Activated naive CD4-positive, alpha-beta T cell treated with anti-CD3 and anti-CD28 coated beads, Interleukin-2, amount 10 ng/mL, durations not matched to agents 7 days and 5 days (primary cell): Measurements from ENCODE around the gene MBNL2.

Experiments
- CTCF ChIA-PET: fragments of 350-600 bp; sonication (Branson Sonifier 250); formaldehyde crosslinking; loops from one replicate; lab custom pipeline; 2021; ENCODE audit warnings: antibody characterized with exemption; lab: Charles Lee
- DNase-seq: peaks from one replicate; pipeline ENCODE4 v3.0.0-alpha.2; 2020
- H3K27ac Mint-ChIP-seq: one replicate; pipeline ENCODE4 v1.8.0; 2021; ENCODE audit warnings: mild to moderate bottlenecking, moderate library complexity, mixed read lengths
- H3K27me3 Mint-ChIP-seq: one replicate; pipeline ENCODE4 v1.8.0; 2021; ENCODE audit warnings: mild to moderate bottlenecking, mixed read lengths
- H3K36me3 Mint-ChIP-seq: one replicate; pipeline ENCODE4 v1.8.0; 2021; ENCODE audit warnings: mixed read lengths
- H3K4me1 Mint-ChIP-seq: one replicate; pipeline ENCODE4 v1.8.0; 2021; ENCODE audit warnings: mixed read lengths
- H3K4me3 Mint-ChIP-seq: one replicate; pipeline ENCODE4 v1.8.0; 2021; ENCODE audit warnings: mild to moderate bottlenecking, moderate library complexity, mixed read lengths
- H3K9me3 Mint-ChIP-seq: one replicate; pipeline ENCODE4 v1.8.0; 2021; ENCODE audit warnings: mixed read lengths

Gene MBNL2

GRCh38 chr13:97272526-97272925 lies 50.4 kb downstream of the MBNL2 start:
- H3K4me1 Mint-ChIP-seq = no peaks in the 10 kb centered on the region
- H3K4me3 Mint-ChIP-seq = no peak overlapping the region
- no peak for DNase-seq
- CTCF ChIA-PET = no interaction called here
- H3K27me3 Mint-ChIP-seq = no peaks in the 10 kb centered on the region
- peaks cover 17% of the 10 kb centered on the region for H3K36me3 Mint-ChIP-seq
- no peak overlapping the region for H3K27ac Mint-ChIP-seq
- H3K9me3 Mint-ChIP-seq = no peaks in the 10 kb centered on the region

DNA sequence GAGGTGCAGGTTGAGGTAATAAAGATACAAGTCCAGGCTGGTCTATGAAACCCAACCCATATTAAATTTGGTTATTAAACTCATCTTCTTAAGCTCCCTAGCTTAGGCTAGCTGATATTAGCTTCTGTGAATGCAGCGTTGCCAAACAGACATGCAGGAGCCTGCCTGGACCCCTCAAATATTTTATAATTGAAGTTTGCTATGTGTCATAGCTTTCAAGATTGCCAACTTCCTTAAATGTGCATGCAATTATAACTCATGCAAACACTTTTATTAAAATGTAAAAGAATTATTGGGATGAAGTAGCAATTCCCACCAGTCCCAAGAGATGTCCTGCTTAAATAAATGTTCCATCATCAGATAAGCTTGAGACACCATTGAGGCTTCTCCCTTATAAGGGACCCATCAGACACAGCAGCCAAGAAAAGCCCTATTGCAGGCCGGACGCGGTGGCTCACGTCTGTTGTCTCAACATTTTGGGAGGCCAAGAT lies 51.3 kb downstream of the MBNL2 start:
- no peaks in the 10 kb centered on the region for H3K4me1 Mint-ChIP-seq
- no peak for DNase-seq
- H3K36me3 Mint-ChIP-seq = peaks cover 17% of the 10 kb centered on the region
- CTCF ChIA-PET = no interaction called here
- H3K4me3 Mint-ChIP-seq = no peak overlapping the region
- no peaks in the 10 kb centered on the region for H3K9me3 Mint-ChIP-seq
- H3K27me3 Mint-ChIP-seq = no peaks in the 10 kb centered on the region
- no peak overlapping the region for H3K27ac Mint-ChIP-seq

DNA sequence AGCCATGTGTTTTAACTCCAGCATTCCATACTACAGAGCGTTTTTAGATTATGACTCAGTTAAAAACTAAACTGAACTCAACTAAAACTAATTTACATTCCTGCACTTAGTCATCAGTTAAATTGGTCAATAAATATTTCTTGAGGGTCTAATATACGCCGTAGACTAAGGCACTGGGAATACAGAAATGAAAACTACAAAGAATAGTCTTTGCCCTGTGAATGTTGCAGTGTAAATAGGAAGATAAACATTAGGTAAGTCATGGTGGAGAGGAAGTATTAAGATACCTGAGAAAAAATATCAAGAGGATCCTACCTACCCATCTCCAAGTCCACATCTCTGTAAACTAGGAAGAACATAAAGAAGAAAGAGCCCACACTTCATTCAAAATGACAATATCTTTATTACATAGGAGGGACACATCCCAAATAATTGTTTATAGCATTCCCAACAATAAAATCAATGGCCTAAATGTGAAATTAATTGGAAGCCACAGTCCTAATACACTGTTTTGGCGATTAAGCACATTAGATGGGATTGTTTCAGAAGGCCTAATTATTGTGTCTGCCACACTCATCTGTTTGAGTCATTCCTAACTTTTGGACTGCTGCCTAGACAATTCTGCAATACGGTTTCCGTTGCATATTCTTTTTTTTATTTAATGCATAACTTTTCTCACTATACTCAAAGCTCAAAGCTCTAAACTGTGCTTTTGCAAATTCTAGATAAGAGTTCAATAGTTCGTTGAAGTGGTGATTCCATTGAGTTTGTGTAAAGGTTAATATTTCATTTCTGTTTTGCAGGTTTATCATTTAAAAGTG lies 52.9 kb downstream of the MBNL2 start:
- DNase-seq = no peak

GRCh38 chr13:97275776-97276501 lies 53.8 kb downstream of the MBNL2 start:
- Mint-ChIP-seq H3K27ac (no peak overlapping the region), H3K9me3 (no peaks in the 10 kb centered on the region), H3K4me1 (no peaks in the 10 kb centered on the region), H3K36me3 (peaks cover 20% of the 10 kb centered on the region), H3K4me3 (no peak overlapping the region), H3K27me3 (no peaks in the 10 kb centered on the region)
- CTCF ChIA-PET = no interaction called here
- DNase-seq = no peak

More for the DNA sequence above, 52.9 kb downstream of the MBNL2 start:
- Mint-ChIP-seq H3K4me1 (no peaks in the 10 kb centered on the region), H3K9me3 (no peaks in the 10 kb centered on the region), H3K27ac (no peak overlapping the region), H3K4me3 (no peak overlapping the region), H3K27me3 (no peaks in the 10 kb centered on the region), H3K36me3 (peaks cover 17% of the 10 kb centered on the region)
- CTCF ChIA-PET = no interaction called here

- Mint-ChIP-seq H3K4me3 (no peak overlapping the region), H3K4me1 (no peaks in the 10 kb centered on the region), H3K27me3 (no peaks in the 10 kb centered on the region), H3K36me3 (peaks cover 20% of the 10 kb centered on the region), H3K27ac (no peak overlapping the region), H3K9me3 (no peaks in the 10 kb centered on the region)
- CTCF ChIA-PET = interaction anchor here (0.6 kb wide), 1 partner anchor 167 kb away, joined by 4 read pairs; no protein-coding TSS in a partner anchor
- DNase-seq = no peak
Measured at GRCh38 chr13:97276862-97277269, 54.7 kb downstream of the MBNL2 start.

DNA sequence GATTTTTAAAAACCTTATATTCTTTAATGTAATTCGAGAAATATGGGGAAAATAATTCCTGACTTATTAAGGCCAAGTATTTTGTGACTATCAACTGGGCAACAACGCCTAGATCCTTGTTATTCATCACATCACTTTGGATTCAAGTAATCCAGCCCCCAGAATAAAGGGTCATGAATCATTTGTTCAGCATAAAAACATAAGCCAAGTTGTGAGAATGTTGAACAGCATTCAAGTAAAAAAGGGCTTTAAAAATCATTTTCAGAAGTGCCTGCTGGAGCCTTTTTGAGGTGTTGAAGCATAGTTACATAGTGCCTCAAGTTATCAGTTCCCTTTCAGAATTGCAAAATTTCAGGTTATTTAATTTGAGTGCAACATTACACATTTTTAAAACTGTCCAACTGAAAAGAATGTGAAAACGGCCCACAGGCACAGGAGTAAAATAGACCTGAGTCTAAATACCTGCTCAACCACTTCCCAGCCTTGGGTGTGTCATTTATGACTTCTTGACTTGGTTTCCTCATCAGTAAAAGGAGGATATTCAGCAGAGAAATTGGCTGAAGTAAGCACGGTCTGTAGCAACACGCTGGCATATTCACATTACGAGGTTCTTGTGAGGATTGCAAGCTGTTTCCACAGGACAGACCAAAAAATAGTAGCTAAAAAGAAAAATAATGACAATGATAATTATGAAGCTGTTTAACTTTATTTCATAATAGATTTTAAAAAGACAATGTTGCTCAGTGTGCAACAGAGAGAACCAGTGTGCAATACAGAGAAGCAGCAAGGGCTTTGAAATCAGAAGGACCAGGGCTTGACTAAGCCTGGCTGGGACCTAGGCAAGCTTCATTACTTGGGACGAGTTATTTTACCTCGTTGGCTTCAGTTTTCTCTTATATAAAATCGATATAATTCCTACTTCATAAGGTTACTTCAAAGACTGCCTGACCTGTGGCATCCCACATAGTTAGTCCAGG lies 56.6 kb downstream of the MBNL2 start:
- Mint-ChIP-seq H3K36me3 (peaks cover 20% of the 10 kb centered on the region), H3K9me3 (no peaks in the 10 kb centered on the region), H3K4me1 (peaks cover 2% of the 10 kb centered on the region), H3K27ac (no peak overlapping the region), H3K4me3 (no peak overlapping the region), H3K27me3 (no peaks in the 10 kb centered on the region)
- DNase-seq = no peak
- CTCF ChIA-PET = interaction anchor here (0.6 to 0.7 kb wide), 2 partner anchors 10 to 134 kb away, joined by 3 read pairs; no protein-coding TSS in a partner anchor

DNA sequence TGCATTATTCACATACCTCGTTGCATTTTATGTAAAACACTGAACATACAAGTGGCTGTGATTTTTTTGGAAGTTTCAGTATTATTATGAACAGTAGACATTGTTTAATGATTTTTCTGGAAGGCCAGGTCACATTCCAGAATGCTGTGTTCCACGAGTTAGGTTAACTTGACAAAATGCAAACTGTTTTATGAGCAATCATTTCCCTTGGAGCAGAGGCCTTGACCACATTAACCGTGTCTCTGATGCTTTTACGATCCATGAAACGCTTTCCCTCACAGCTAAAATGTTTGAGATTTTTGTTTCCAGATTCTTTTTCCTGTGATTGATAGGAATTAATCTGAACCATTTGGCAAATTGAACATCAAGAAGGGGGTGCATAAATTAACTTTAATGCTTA lies 57.8 kb downstream of the MBNL2 start:
- Mint-ChIP-seq H3K27me3 (no peaks in the 10 kb centered on the region), H3K9me3 (no peaks in the 10 kb centered on the region), H3K36me3 (peaks cover 20% of the 10 kb centered on the region), H3K4me1 (peaks cover 2% of the 10 kb centered on the region), H3K4me3 (no peak overlapping the region), H3K27ac (no peak overlapping the region)
- no peak for DNase-seq
- CTCF ChIA-PET = no interaction called here

- peaks cover 2% of the 10 kb centered on the region for H3K4me1 Mint-ChIP-seq
- H3K36me3 Mint-ChIP-seq = peaks cover 19% of the 10 kb centered on the region
- H3K27me3 Mint-ChIP-seq = no peaks in the 10 kb centered on the region
- DNase-seq = no peak
- no peak overlapping the region for H3K4me3 Mint-ChIP-seq
- CTCF ChIA-PET = no interaction called here
- no peaks in the 10 kb centered on the region for H3K9me3 Mint-ChIP-seq
- no peak overlapping the region for H3K27ac Mint-ChIP-seq
Measured at GRCh38 chr13:97280478-97280877, 58.3 kb downstream of the MBNL2 start.

- no peak overlapping the region for H3K4me3 Mint-ChIP-seq
- no peaks in the 10 kb centered on the region for H3K9me3 Mint-ChIP-seq
- H3K4me1 Mint-ChIP-seq = peaks cover 2% of the 10 kb centered on the region
- DNase-seq = no peak
- H3K27me3 Mint-ChIP-seq = no peaks in the 10 kb centered on the region
- H3K27ac Mint-ChIP-seq = no peak overlapping the region
- CTCF ChIA-PET = no interaction called here
- peaks cover 14% of the 10 kb centered on the region for H3K36me3 Mint-ChIP-seq
Measured at GRCh38 chr13:97281028-97281427, 58.9 kb downstream of the MBNL2 start.

DNA sequence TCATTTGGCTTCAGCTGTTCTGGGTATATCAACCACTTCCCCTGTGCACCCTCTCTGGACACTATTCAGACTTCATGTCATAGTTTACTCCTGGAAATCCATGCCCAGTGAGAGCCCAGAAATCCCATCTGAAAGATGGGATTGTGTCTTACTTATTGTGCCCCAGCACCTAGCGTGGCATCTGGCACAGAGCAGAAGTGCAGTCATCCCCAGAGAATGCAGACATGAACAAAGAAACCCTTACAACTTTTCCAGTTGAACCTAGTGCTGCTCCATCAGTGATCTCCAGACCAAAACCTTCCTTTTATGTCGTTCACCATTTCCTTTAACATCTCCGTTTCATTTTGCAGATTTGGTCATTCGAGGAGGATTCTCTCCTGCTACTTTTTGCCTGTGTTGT lies 60.6 kb downstream of the MBNL2 start:
- no peak overlapping the region for H3K27ac Mint-ChIP-seq
- no peaks in the 10 kb centered on the region for H3K9me3 Mint-ChIP-seq
- H3K4me1 Mint-ChIP-seq = peaks cover 2% of the 10 kb centered on the region
- H3K4me3 Mint-ChIP-seq = no peak overlapping the region
- H3K36me3 Mint-ChIP-seq = peaks cover 2% of the 10 kb centered on the region
- H3K27me3 Mint-ChIP-seq = no peaks in the 10 kb centered on the region
- CTCF ChIA-PET = no interaction called here
- DNase-seq = no peak

GRCh38 chr13:97283888-97284287 lies 61.8 kb downstream of the MBNL2 start:
- Mint-ChIP-seq H3K4me3 (no peak overlapping the region), H3K36me3 (peaks cover 2% of the 10 kb centered on the region), H3K27ac (no peak overlapping the region), H3K4me1 (peaks cover 2% of the 10 kb centered on the region), H3K9me3 (no peaks in the 10 kb centered on the region), H3K27me3 (no peaks in the 10 kb centered on the region)
- no peak for DNase-seq
- CTCF ChIA-PET = no interaction called here

- Mint-ChIP-seq H3K27ac (no peak overlapping the region), H3K4me1 (peaks cover 2% of the 10 kb centered on the region), H3K27me3 (no peaks in the 10 kb centered on the region), H3K4me3 (no peak overlapping the region), H3K36me3 (peaks cover 2% of the 10 kb centered on the region), H3K9me3 (no peaks in the 10 kb centered on the region)
- CTCF ChIA-PET = no interaction called here
- no peak for DNase-seq
Measured at GRCh38 chr13:97284558-97284957, 62.4 kb downstream of the MBNL2 start.

DNA sequence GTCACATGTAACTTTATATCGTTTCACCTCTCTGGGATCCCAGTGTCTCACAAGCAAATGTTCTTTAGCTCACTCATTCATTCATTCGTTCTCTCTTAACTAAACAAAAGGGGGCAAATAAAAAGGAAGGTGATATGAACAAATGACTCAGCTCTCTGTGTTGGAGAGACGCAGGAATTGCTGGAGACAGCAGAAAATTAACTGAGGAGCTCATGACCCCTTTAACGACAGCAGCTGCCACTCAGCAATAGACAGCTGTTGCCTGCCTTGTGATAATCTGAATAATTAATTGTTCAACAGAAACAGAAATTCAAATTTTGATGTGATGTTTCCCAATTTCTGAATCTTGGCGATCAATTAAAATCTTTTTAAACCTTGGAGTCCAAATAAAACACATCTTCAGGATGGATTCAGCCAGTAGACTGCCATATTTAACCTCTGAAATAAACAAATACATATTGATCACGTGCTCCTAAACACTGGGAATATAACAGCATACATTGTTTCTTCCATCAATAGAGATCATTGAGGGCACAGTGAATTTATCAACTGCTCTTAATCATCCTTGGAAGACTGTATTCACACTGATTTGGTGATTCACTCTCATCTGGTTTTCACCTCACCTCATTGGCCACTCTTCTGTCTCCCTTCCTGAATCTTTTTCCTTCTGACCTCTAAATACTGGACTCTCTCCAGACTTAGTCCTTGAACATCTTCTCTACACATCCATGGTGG lies 63.3 kb downstream of the MBNL2 start:
- Mint-ChIP-seq H3K9me3 (no peaks in the 10 kb centered on the region), H3K27me3 (no peaks in the 10 kb centered on the region), H3K4me3 (no peak overlapping the region), H3K36me3 (peaks cover 2% of the 10 kb centered on the region), H3K27ac (no peak overlapping the region), H3K4me1 (peaks cover 2% of the 10 kb centered on the region)
- CTCF ChIA-PET = no interaction called here
- DNase-seq = no peak
